Measurements from ENCODE around the gene NANOGP8.

- no peak for TF ChIP-seq ZNF274 (IDR thresholded peaks at IDR 0.05; ENCODE audit: low read depth, low read length)
- no peak for TF ChIP-seq YY1 (IDR thresholded peaks at IDR 0.05; ENCODE audit: insufficient read depth, insufficient read length)
- TF ChIP-seq SUZ12 (IDR thresholded peaks at IDR 0.05; ENCODE audit: extremely low read depth, insufficient read depth, insufficient read length) = no peak
Measured at GRCh38 chr15:35092846-35093245, 7.8 kb upstream of the NANOGP8 start.

Data from NT2/D1 (cell line).